HEK293T (cell line): Measurements from ENCODE around the gene RTN4IP1.

Source experiments
- ARNT ChIP-seq: fragments of 450-650 bp; IDR thresholded peaks from 2 replicates; pipeline ENCODE4 v1.6.1; 2017; ENCODE audit warnings: mild to moderate bottlenecking
- BHLHE40 ChIP-seq: fragments of 450-650 bp; IDR thresholded peaks from 2 replicates; pipeline ENCODE4 v1.6.1; 2016; ENCODE audit warnings: mild to moderate bottlenecking, moderate library complexity, borderline replicate concordance
- FOXA1 ChIP-seq: fragments of 450-650 bp; IDR thresholded peaks from 2 replicates; pipeline ENCODE4 v1.6.1; 2016; ENCODE audit warnings: mild to moderate bottlenecking
- FOXK2 ChIP-seq: fragments of 450-650 bp; IDR thresholded peaks from 2 replicates; pipeline ENCODE4 v1.6.1; 2016; ENCODE audit warnings: mild to moderate bottlenecking
- FOXM1 ChIP-seq: fragments of 450-650 bp; IDR thresholded peaks from 2 replicates; pipeline ENCODE4 v1.6.1; 2017; ENCODE audit warnings: mild to moderate bottlenecking, borderline replicate concordance
- LEF1 ChIP-seq: fragments of 450-650 bp; IDR thresholded peaks from 2 replicates; pipeline ENCODE4 v1.6.1; 2017; ENCODE audit warnings: mild to moderate bottlenecking, borderline replicate concordance
- NFRKB ChIP-seq: fragments of 450-650 bp; IDR thresholded peaks from 2 replicates; pipeline ENCODE4 v1.6.1; 2016; ENCODE audit warnings: mild to moderate bottlenecking, moderate library complexity
- SP1 ChIP-seq: fragments of 450-650 bp; IDR thresholded peaks from 2 replicates; pipeline ENCODE4 v1.6.1; 2017

GRCh38 chr6:106613590-106613989 lies 15.7 kb downstream of the RTN4IP1 start:
- no peak for TF ChIP-seq SP1
- TF ChIP-seq LEF1 = no peak
- no peak for TF ChIP-seq FOXA1
- no peak for TF ChIP-seq FOXM1
- TF ChIP-seq FOXK2 = no peak
- TF ChIP-seq NFRKB = no peak
- TF ChIP-seq ARNT = no peak
- TF ChIP-seq BHLHE40 = no peak
